LHCN-M2 (cell line): Measurements from ENCODE around the gene ZNF738. TPM values are rescaled to one million over a fixed set of nuclear protein-coding genes. Genes with fewer than 3 reads are reported as not detected.

Experiments used
- DNase-seq: peaks from one replicate; pipeline ENCODE4 v3.0.0-alpha.2; 2012; ENCODE audit warnings: low read depth
- total RNA-seq: library from RNA; depleted of rRNA; stranded (reverse); fragments of >200 nt; gene quantifications from 2 replicates; pipeline ENCODE4 v1.2.3, GENCODE V29; 2014; rRNA removed

ZNF738 gene
- total RNA-seq, 1 experiment from 2014 or later, result 18.1 TPM

DNA sequence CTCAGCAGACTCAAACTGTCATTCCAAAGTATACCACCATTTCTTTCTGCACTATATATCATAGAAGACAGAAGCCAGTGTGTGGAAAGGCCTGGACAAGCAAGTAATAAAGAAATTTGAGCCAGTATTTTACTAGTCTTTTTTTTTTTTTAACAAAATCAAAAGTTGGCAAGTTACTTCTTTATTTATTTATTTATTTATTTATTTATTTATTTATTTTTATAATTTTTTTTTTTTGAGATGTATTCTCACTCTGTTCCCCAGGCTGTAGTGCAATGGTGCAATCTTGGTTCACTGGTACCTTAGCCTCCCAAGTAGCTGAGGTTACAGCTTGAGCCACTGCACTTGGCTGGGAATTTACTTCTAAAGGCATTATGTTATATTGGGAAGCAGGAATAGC is 63.4 kb downstream of the ZNF738 start:
- DNase-seq, result no peak

DNA sequence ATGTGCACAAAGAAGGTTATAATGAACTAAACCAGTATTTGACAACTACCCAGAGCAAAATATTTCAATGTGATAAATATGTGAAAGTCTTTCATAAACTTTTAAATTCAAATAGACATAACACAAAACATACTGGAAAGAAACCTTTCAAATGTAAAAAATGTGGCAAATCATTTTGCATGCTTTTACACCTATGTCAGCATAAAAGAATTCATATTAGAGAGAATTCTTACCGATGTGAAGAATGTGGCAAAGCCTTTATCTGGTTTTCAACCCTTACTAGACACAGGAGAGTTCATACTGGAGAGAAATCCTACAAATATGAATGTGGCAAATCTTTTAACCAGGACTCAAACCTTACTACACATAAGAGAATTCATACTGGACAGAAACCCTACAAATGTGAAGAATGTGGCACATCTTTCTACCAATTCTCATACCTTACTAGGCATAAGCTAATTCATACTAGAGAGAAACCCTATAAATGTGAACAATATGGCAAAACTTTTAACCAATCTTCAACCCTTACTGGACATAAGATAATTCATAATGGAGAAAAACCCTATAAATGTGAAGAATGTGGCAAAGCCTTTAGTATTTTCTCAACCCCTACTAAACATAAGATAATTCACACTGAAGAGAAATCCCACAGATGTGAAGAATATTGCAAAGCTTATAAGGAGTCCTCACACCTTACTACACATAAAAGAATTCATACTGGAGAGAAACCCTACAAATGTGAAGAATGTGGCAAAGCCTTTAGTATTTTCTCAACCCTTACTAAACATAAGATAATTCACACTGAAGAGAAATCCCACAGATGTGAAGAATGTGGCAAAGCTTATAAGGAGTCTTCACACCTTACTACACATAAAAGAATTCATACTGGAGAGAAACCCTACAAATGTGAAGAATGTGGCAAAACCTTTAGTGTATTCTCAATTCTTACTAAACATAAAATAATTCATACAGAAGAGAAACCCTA is 64.5 kb downstream of the ZNF738 start:
- no peak for DNase-seq

Other genes with a start within 250 kb of the ZNF738 start
- gene ZNF431, start 217.0 kb upstream of the ZNF738 start, total RNA-seq, result 9.1 and 9.4 TPM in 2 replicates
- gene ZNF708, start 29.6 kb upstream of the ZNF738 start, total RNA-seq, result 4.9 and 7.0 TPM in 2 replicates
- 6.3 and 15.5 TPM in 2 replicates for gene ZNF493, start 38.1 kb downstream of the ZNF738 start, total RNA-seq
- 8.0 and 11.0 TPM in 2 replicates for gene ZNF429, start 146.6 kb downstream of the ZNF738 start, total RNA-seq